GM21576 (cell line): ENCODE results near the gene ZNF107.
"Not testable (repeated sequence)": the region's sequence is repeated elsewhere in the genome, so short reads cannot be mapped to it uniquely, and the experiment has no call there.

Source experiments
- ATAC-seq: cut with Tn5 transposase; IDR thresholded peaks from one replicate; pipeline ENCODE4 v1.9.1; 2021; ENCODE audit warnings: mild to moderate bottlenecking, moderate library complexity; ENCODE audit not compliant: unreplicated experiment

The ZNF107 gene

DNA sequence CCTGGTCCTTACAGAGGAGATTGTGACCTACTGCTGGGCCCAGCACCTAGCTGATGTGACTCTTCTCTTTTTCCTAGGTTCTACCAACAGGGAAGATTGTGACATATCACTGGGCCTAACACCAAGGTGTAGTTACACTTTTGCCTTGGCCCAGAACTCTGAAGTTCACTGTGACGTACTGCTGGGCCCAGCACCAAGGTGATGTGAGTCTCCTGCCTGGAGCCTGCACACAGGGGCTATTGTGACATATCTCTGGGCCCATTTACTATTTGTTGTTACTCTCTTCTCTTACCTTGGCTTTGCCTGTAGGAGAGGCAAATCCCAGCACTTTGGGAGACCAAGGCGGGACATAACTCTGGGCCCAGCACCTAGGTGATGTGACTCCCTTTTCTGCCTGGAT is 23.1 kb upstream of the ZNF107 start:
- ATAC-seq: no peak

DNA sequence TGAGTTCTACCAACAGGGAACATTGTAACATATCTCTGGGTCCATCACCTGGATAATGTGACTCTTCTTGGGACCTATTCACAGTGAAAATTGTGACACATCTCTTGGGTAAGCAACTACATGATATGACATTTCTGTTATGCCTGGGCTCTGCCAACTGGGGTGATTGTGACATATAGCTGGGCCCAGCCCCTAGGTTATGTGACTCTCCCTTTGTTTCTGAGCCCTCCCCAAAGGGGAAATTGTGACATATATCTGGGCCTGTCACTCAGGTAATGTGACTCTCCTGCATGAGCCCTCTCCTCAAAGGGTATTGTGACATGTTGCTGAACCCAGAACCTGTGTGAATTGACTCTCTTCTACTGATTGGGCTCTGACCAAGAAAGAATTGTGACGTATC is 22.4 kb upstream of the ZNF107 start:
- no peak for ATAC-seq

DNA sequence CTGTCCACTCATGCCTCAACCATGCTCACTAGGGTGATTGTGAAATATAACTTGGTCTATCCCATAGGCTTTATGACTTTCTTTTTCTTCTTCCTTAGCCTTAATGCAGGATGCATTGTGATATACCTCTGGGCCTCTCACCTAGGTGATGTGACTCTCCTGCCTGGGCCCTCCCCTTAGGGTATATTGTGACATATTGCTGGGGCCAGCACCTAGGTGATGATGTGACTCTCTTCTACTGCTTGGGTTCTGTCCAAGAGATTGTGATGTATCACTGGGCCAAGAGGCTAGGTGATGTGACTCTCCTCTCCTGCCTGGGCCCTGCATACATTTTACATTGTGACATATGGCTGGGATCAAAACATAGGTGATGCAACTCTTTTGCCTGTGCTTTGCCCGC is 14.7 kb upstream of the ZNF107 start:
- no peak for ATAC-seq

DNA sequence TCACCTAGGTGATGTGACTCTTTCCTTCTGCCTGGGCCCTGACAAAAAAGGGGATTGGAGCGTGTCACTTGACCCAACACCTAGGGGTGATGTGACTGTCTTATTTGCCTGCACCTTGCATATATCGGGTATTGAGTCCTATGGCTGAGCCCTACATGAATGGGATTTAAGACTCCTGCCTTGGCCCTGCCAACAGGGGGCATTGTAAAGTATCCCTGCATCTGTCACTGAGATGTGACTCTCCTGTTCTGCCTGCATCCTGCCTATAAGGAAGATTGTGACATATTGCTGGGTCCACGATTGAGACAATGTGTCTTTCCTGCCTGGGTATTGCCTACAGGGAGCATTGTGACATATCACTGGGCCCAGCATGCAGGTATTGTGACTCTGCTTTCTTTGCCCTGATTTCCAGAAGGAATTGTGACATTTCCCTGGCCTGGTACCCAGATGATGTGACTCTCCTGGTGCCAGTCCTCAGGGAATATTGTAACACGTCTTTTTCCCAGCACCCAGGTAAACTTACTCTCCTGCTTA is 14.2 kb upstream of the ZNF107 start:
- ATAC-seq: no peak

DNA sequence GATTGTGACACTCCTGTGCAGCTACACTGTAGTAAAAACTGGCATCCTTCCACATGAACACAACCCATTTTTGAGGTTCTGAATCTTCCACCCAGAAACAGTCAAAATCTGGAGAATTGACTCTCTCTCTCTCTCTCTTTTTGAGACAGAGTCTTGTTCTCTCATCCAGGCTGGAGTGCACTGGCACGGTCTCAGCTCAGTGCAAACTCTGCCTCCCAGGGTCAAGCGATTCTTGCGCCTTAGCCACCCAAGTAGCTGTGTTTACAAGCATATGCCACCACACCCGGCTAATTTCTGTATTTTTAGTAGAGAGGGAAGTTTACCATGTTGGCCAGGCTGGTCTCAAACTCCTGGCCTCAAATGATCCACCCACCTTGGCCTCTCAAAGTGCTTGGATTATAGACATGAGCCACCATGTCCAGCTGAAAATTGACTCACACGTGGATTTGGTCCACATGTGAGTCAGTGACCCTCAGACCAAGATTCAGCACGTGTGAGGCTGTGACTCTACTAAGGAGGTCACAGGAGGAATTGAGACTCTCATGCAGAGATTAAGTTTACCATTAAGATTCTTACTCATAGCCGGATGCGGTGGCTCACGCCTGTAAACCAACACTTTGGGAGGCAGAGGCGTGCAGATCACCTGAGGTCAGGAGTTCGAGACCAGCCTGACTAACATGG is 12.1 kb upstream of the ZNF107 start:
- no peak for ATAC-seq

DNA sequence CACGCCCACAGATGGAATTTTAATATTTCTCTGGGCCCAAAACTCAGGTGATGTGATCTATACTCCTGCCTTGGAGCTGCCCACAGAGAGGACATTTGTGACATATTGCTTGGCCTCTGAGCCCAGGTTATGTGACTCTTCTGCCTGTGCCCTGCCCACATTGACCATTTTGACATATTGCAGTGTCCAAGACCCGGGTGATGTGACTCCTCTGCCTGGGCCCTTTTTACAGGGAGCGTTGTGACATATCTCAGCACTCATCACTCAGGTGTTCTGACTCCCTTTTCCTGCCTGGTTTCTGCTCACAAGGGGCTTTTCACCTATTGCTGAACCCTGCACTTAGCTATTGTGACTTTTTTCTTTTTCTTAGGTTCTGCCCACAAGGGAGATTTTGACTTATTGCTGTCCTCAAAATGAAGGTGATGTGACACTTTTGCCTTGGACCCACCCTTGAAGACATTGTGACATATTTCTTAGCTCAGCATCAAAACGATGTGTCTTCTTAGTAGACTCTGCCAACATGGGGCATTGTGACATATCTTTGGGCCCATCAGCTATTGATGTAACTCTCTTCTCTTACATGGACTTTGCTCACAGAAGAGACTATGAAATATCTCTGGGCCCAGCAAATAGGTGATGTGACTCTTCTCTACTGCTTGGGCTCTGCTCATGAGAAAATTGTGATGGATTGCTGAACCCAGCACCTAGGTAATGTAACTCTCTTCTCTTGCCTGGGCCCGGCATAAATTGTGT is 11.0 kb upstream of the ZNF107 start:
- ATAC-seq: no peak

DNA sequence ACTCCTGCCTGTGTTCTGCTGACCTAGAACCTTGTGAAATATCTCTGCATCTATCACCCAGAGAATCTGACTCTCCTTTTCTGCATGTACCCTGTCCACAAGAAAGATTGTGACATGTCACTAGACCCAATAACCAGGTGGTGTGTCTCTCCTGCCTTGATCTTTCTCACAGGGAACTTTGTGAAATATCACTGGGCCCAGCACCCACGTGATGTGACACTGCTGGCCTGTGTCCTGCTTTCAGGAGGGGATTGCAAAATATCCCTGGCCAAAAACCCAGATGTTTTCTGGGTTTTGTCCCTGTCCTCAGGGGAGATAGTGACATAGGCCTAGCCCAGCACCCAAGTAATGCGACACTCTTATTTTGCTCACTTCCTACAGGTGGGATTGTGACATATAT is 10.1 kb upstream of the ZNF107 start:
- ATAC-seq: no peak

DNA sequence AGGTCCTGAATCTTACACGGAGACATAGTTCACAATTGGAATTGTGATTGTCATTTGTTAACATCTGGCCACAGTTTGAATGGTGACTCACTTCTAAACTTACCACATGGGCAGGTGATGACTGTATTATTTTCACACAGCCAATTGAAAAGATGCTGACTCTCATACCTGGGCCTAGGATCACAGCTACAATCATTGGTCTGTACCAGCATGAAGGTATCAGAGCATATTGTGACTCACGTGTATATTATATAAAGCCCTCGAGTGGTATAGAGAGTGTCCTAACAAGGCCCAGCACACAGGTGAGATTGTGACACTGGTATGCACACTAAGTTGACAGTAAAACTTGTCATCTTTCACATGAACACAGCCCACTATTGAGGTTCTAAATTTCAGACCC is 9.4 kb upstream of the ZNF107 start:
- ATAC-seq: no peak

DNA sequence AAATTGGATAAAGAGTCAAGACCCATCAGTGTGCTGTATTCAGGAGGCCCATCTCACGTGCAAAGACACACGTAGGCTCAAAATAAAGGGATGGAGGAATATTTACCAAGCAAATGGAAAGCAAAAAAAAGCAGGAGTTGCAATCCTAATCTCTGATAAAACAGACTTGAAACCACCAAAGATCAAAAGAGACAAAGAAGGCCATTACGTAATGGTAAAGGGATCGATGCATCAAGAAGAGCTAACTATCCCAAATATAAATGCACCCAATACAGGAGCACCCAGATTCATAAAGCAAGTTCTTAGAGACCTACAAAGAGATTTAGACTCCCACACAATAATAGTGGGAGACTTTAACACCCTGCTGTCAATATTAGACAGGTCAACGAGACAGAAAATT is 3.8 kb upstream of the ZNF107 start:
- ATAC-seq: not testable (repeated sequence)

DNA sequence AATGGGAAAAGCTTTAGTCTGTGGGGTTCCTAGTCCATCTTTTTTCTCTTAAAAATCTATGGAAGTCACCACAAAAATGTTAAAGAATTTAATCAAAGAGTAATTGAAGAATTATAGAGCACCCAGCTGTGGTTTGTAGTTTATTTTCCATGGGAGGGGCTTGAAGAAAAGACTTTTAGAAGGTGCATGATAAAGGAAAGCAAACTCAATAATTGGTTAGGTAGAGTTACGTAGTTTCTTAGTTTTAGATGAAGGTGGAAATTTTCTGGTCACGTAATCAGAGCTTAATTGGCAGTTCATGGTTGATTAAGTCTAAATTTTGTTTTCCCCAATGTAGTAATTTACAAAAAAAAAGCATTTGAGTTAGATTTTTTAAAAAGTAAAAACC is 724 bp downstream of the ZNF107 start:
- ATAC-seq: no peak

DNA sequence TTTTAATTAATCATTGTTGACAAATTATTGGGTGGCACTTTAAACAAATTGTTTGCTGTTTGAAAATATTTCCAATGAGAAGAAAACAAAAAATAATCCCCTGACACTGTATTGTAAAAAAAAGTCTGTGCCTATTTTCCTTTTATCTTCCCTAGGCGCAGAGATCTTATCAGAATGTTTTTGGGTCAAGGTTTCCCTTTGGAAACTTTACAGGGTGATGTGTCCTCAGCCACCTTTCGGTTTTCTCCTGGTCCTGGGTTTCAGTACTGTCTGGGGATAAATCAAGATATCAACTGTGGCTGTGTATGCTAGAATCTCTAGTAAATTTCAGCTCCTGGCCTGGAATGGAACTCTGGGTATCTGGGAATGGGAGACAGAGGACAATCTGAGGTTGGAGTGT is 1.4 kb downstream of the ZNF107 start:
- ATAC-seq: no peak

DNA sequence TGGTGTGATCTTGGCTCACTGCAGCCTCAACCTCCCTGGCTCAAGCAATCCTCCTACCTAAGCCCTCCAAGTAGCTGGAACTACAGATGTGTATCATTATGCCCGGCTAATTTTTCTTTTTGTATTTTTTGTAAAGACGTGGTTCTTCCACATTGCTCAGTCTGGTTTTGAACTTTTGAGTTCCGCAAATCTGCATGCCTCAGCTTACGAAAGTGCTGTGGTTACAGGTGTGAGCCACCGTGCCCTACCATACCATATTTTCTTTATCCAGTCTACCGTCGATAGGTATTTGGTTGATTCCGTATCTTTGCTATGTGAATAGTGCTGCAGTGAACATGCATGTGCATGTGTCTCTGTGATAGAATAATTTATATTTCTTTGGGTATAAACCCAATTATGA is 6.5 kb downstream of the ZNF107 start:
- no peak for ATAC-seq

DNA sequence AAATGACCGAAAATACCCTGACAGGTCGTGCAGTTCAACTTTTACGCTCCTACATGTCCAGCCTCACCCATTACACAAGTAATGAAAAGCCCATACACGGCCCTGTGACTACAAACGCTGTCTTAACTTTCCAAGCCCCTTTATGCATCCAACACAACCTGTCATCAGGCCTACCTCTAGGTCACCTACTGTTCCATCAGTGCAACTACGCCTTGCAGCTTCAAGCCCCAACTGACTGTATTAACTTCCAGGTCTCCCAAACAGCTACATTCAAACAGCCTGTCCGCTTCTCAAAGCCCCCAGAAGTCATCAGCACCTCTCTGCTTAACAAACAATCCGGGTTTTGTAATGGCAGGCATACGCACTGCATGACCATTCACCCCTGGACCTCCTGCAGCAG is 19.2 kb downstream of the ZNF107 start:
- no peak for ATAC-seq

DNA sequence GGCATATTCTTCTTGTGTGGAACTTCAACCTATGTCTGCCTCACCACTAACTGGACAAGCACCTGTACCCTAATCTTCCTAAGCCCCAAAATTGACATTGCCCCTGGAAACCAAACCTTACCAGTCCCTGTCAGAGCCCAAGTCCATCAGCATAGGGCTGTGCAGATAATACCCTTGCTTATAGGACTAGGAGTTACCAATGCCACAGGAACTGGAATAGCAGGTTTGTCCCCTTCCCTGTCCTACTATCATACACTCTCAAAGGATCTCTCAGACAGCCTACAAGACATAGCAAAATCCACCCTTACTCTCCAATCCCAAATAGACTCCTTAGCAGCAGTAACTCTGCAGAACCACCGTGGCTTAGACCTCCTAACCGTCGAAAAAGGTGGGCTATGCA is 19.8 kb downstream of the ZNF107 start:
- ATAC-seq: no peak

DNA sequence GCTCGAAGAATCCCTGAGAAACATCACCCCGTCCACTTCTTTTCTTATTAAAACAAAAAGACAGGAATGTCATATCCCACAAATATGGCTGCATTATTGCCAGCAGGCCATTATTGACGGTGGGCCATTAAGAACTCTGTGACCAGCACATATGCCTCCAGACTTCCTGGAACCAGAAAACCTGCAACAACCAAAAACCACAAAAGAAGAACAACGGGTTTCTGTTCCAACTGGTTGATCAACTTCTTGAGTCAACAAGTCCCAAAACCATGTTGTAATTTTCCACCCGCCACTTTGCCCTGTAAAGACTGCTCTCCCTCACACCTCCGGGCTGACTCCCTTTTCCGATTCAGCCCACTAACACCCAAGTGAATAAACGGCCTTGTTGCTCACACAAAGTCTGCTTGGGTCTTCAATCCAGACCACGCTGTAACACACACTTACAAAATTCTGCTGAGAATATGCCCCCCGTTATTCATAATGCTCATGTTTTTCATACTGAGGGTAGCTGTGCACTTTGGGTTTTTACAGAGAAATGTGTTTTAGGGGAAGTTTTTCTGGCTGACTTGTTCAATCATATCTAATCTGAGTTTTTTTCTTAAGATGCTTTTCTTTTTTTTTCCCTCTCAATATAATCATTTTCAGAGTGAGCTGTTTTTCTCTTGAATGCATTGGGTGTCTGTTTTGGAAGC is 20.7 kb downstream of the ZNF107 start:
- no peak for ATAC-seq

DNA sequence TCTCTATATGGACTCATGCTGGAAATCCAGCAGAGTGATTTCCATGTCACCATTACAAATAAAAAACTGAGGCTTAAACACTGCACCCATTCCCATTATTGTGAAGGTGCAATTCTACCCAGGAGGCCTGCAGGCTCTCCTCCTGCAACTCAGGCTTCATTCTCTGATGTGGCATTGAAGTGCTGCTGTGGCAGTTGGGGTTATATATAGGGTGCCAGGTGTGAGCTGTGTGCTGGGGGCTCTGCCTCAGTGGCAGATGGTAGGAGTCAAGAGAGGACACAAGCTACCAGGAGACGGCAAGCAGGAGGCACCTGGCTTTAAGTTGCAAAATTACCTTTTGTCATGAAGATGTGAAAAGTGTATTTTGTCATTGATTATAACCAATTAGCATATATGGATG is 21.3 kb downstream of the ZNF107 start:
- ATAC-seq: no peak

DNA sequence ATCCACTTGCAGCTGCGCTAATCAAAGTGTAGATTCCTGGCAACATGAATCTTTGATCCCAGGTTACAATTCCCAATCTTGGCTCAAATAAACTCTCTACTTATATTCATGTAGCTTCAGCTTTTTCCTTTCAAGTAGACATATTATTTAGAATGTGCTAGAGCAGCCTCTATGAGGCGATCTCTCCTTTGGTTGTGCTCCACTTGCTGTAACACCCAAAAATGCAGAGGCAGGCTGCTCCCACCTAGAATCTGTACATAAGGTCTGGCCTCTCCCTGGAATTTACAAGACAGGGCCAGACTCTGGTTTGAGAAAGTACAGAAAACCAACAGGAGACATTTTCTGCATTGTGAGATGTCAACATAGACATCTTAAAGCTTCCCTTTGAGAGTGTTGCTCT is 23.1 kb downstream of the ZNF107 start:
- ATAC-seq: no peak

DNA sequence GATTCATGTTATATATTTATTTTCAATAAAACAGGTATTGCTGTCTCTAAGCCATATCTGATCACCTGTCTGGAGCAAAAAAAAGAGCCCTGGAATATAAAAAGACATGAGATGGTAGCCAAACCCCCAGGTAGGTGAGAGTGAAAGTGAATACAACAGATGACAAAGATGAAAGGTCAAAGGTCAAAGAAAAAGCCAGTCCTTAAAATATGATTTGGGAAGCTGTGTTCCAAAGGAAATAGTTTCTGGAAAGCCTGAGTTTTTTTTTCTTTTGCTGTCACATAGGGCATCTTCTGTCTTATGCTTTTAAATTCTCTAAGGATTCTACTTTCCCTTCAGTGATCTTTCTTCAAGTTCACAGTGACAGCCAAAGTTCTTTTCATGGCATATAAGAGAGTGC is 25.9 kb downstream of the ZNF107 start:
- no peak for ATAC-seq

DNA sequence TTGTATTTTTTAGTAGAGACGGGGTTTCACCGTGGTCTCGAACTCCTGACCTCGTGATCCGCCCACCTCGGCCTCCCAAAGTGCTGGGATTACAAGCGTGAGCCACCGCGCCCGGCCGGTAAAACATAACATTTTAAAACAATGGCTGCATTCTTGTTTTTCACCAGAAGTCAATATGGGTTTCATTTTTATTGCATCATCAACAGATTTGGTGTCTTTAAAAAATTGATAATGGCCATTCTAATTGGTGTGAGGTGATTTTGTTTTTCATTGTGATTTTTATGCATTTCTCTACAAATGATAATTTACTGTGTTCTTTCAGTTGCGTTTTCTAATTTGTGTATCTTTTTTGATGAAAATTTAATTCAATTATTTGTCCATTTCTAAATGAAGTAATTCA is 31.9 kb downstream of the ZNF107 start:
- ATAC-seq: not testable (repeated sequence)

DNA sequence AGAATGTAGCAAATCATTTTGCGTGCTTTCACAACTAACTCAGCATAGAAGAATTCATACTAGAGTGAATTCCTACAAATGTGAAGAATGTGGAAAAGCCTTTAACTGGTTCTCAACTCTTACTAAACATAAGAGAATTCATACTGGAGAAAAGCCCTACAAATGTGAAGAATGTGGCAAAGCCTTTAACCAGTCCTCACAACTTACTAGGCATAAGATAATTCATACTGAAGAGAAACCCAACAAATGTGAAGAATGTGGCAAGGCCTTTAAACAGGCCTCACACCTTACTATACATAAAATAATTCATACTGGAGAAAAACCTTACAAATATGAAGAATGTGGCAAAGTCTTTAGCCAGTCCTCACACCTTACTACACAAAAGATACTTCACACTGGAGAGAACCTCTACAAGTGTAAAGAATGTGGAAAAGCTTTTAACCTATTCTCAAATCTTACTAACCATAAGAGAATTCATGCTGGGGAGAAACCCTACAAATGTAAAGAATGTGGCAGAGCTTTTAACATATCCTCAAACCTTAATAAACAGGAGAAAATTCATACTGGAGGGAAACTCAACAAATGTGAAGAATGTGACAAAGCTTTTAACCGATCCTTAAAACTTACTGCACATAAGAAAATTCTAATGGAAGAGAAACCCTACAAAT is 40.8 kb downstream of the ZNF107 start:
- ATAC-seq: no peak

DNA sequence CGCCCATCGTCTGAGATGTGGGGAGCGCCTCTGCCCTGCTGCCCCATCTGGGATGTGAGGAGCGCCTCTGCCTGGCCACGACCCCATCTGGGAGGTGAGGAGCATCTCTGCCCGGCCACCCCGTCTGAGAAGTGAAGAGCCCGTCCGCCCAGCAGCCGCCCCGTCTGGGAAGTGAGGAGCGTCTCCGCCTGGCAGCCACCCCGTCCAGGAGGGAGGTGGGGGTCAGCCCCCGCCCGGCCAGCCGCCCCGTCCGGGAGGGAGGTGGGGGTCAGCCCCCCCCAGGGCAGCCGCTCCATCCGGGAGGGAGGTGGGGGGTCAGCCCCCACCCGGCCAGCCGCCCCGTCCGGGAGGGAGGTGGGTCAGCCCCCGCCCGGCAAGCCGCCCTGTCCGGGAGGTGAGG is 52.0 kb downstream of the ZNF107 start:
- not testable (repeated sequence) for ATAC-seq
